ENCODE data around the gene LYRM7. TPM values are rescaled to one million over a fixed set of nuclear protein-coding genes. Genes with fewer than 3 reads are reported as not detected.

LYRM7 gene
- total RNA-seq, 5 donors from 2014 or later (not counting 1 experiment from before 2014, with no cell fraction given) = 7.5 to 17.0 (median 12.9) TPM

- Histone ChIP-seq H3K4me3 (ENCODE audit: control insufficient read depth in 1 of 2, extremely low read depth in 1 of 2, low read length in 1 of 2) (no peak overlapping the region), H3K36me3 (ENCODE audit: control insufficient read depth in 2 of 2, extremely low read depth in 1 of 2, insufficient read depth in 1 of 2, low read length in 1 of 2) (no peaks in the 10 kb centered on the region), H3K9me3 (no peaks in the 10 kb centered on the region), H3K4me1 (ENCODE audit: control insufficient read depth in 1 of 2, extremely low read depth in 1 of 2, insufficient read depth in 2 of 2, low read length in 2 of 2) (peaks cover 2 to 5% of the 10 kb centered on the region in 2 experiments), H3K27me3 (replicated peaks in 1 of 2; ENCODE audit: control insufficient read depth in 2 of 2, extremely low read depth in 1 of 2, insufficient read depth in 2 of 2, low read length in 1 of 2) (no peaks in the 10 kb centered on the region), H3K27ac (ENCODE audit: low read length) (no peak overlapping the region)
- H3K4me1 Mint-ChIP-seq = peaks cover 29 to 48% (median 38%) of the 10 kb centered on the region in 3 donors
- ChIA-PET POLR2A (interaction anchor here in 1 of 2 donors (0.9 kb wide), 1 partner anchor 22 kb away, joined by 3 read pairs; no protein-coding TSS in a partner anchor), CTCF (no interaction called here)
- DNase-seq (no peak), ATAC-seq (replicated peaks in 1 of 4) (no peak)
- H3K9me3 Mint-ChIP-seq = no peaks in the 10 kb centered on the region
- no peaks in the 10 kb centered on the region for H3K27me3 Mint-ChIP-seq
- WGBS (ENCODE audit: insufficient coverage) = no CpG with 5 or more reads among the region's 4 CpGs
- no peak overlapping the region for H3K27ac Mint-ChIP-seq
- no peak overlapping the region for H3K4me3 Mint-ChIP-seq
- peaks cover 5% of the 10 kb centered on the region for H3K36me3 Mint-ChIP-seq
These were observed 47.6 kb downstream of the LYRM7 start for GRCh38 chr5:131218392-131218791.

- Histone ChIP-seq H3K4me1 (ENCODE audit: control insufficient read depth in 1 of 2, extremely low read depth in 1 of 2, insufficient read depth in 2 of 2, low read length in 2 of 2) (peaks cover 5 to 13% of the 10 kb centered on the region in 2 experiments), H3K27me3 (replicated peaks in 1 of 2; ENCODE audit: control insufficient read depth in 2 of 2, extremely low read depth in 1 of 2, insufficient read depth in 2 of 2, low read length in 1 of 2) (no peaks in the 10 kb centered on the region), H3K4me3 (ENCODE audit: control insufficient read depth in 1 of 2, extremely low read depth in 1 of 2, low read length in 1 of 2) (no peak overlapping the region), H3K36me3 (ENCODE audit: control insufficient read depth in 2 of 2, extremely low read depth in 1 of 2, insufficient read depth in 1 of 2, low read length in 1 of 2) (no peaks in the 10 kb centered on the region), H3K27ac (ENCODE audit: low read length) (no peak overlapping the region), H3K9me3 (no peaks in the 10 kb centered on the region)
- no peak overlapping the region for H3K4me3 Mint-ChIP-seq
- H3K9me3 Mint-ChIP-seq = no peaks in the 10 kb centered on the region
- peaks cover 5% of the 10 kb centered on the region for H3K36me3 Mint-ChIP-seq
- no peaks in the 10 kb centered on the region for H3K27me3 Mint-ChIP-seq
- no CpG with 5 or more reads among the region's 7 CpGs for WGBS (ENCODE audit: insufficient coverage)
- no peak overlapping the region for H3K27ac Mint-ChIP-seq
- DNase-seq (no peak), ATAC-seq (replicated peaks in 1 of 4) (no peak)
- peaks cover 15 to 30% (median 23%) of the 10 kb centered on the region in 3 donors for H3K4me1 Mint-ChIP-seq
- CTCF ChIA-PET = interaction anchor here (0.7 to 1.0 kb wide), 2 partner anchors 11 to 169 kb away, joined by 3 to 4 read pairs; no protein-coding TSS in a partner anchor
- POLR2A ChIA-PET = interaction anchor here in 1 of 2 donors (1.4 kb wide), 1 partner anchor 11 kb away, joined by 5 read pairs; no protein-coding TSS in a partner anchor
These were observed 49.8 kb downstream of the LYRM7 start for GRCh38 chr5:131220566-131220965.

GRCh38 chr5:131221008-131221703, 50.4 kb downstream of the LYRM7 start:
- no peaks in the 10 kb centered on the region for H3K9me3 Mint-ChIP-seq
- ChIA-PET POLR2A (interaction anchor here (0.6 to 1.4 kb wide), 6 partner anchors 9 to 75 kb away, joined by 3 to 5 read pairs (median 3); no protein-coding TSS in a partner anchor), CTCF (interaction anchor here (0.7 to 1.0 kb wide), 3 partner anchors 12 to 173 kb away, joined by 3 to 4 read pairs (median 4); no protein-coding TSS in a partner anchor)
- peaks cover 10 to 30% (median 23%) of the 10 kb centered on the region in 3 donors for H3K4me1 Mint-ChIP-seq
- peaks cover 5% of the 10 kb centered on the region for H3K36me3 Mint-ChIP-seq
- Histone ChIP-seq H3K4me3 (ENCODE audit: control insufficient read depth in 1 of 2, extremely low read depth in 1 of 2, low read length in 1 of 2) (no peak overlapping the region), H3K9me3 (no peaks in the 10 kb centered on the region), H3K27me3 (replicated peaks in 1 of 2; ENCODE audit: control insufficient read depth in 2 of 2, extremely low read depth in 1 of 2, insufficient read depth in 2 of 2, low read length in 1 of 2) (no peaks in the 10 kb centered on the region), H3K27ac (ENCODE audit: low read length) (no peak overlapping the region), H3K4me1 (ENCODE audit: control insufficient read depth in 1 of 2, extremely low read depth in 1 of 2, insufficient read depth in 2 of 2, low read length in 2 of 2) (peaks cover 5 to 13% of the 10 kb centered on the region in 2 experiments), H3K36me3 (ENCODE audit: control insufficient read depth in 2 of 2, extremely low read depth in 1 of 2, insufficient read depth in 1 of 2, low read length in 1 of 2) (no peaks in the 10 kb centered on the region)
- no peaks in the 10 kb centered on the region for H3K27me3 Mint-ChIP-seq
- no peak overlapping the region for H3K4me3 Mint-ChIP-seq
- H3K27ac Mint-ChIP-seq = no peak overlapping the region
- no peak for ATAC-seq (replicated peaks in 1 of 4)
- WGBS (ENCODE audit: insufficient coverage) = 88% methylated on average over 6 of the region's 10 CpGs
- DNase-seq = no peak

- ChIA-PET CTCF (interaction anchor here (0.9 kb wide), 2 partner anchors 11 to 172 kb away, joined by 3 to 4 read pairs; no protein-coding TSS in a partner anchor), POLR2A (interaction anchor here (0.6 to 1.4 kb wide), 7 partner anchors 8 to 282 kb away, joined by 3 to 5 read pairs (median 3); no protein-coding TSS in a partner anchor)
- Mint-ChIP-seq H3K4me1 (peaks cover 10 to 28% (median 20%) of the 10 kb centered on the region in 3 donors), H3K27me3 (no peaks in the 10 kb centered on the region), H3K9me3 (no peaks in the 10 kb centered on the region), H3K4me3 (no peak overlapping the region), H3K36me3 (peaks cover 5% of the 10 kb centered on the region), H3K27ac (no peak overlapping the region)
- H3K36me3 ChIP-seq (ENCODE audit: control insufficient read depth in 2 of 2, extremely low read depth in 1 of 2, insufficient read depth in 1 of 2, low read length in 1 of 2) = no peaks in the 10 kb centered on the region
- no peak for DNase-seq
- no peak overlapping the region for H3K27ac ChIP-seq (ENCODE audit: low read length)
- peaks cover 5 to 13% of the 10 kb centered on the region in 2 experiments for H3K4me1 ChIP-seq (ENCODE audit: control insufficient read depth in 1 of 2, extremely low read depth in 1 of 2, insufficient read depth in 2 of 2, low read length in 2 of 2)
- no peaks in the 10 kb centered on the region for H3K27me3 ChIP-seq (replicated peaks in 1 of 2; ENCODE audit: control insufficient read depth in 2 of 2, extremely low read depth in 1 of 2, insufficient read depth in 2 of 2, low read length in 1 of 2)
- ATAC-seq (replicated peaks in 1 of 4) = no peak
- no peak overlapping the region for H3K4me3 ChIP-seq (ENCODE audit: control insufficient read depth in 1 of 2, extremely low read depth in 1 of 2, low read length in 1 of 2)
- no peaks in the 10 kb centered on the region for H3K9me3 ChIP-seq
These were observed 51.1 kb downstream of the LYRM7 start for GRCh38 chr5:131221888-131222287.

DNA sequence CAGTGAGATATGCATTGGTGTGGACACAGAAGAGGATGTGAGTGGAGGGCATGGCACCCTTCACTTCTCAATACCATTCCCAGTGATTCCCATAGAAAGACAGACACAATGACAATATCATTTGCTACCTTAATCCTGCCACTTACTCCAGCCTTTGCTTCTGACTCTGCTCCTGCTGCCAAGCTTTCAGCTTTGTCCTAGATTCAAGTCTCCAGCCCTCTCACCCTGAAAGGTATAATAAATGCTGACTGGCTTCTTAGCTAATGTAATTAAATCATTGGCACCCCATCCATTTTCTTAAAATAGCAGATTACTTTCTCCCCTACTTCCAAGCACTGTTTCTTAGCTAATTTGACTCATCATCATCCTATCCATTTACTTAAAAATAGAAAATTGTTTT, 52.0 kb downstream of the LYRM7 start:
- Histone ChIP-seq H3K27me3 (replicated peaks in 1 of 2; ENCODE audit: control insufficient read depth in 2 of 2, extremely low read depth in 1 of 2, insufficient read depth in 2 of 2, low read length in 1 of 2) (no peaks in the 10 kb centered on the region), H3K27ac (ENCODE audit: low read length) (no peak overlapping the region), H3K9me3 (no peaks in the 10 kb centered on the region), H3K4me3 (ENCODE audit: control insufficient read depth in 1 of 2, extremely low read depth in 1 of 2, low read length in 1 of 2) (no peak overlapping the region), H3K36me3 (ENCODE audit: control insufficient read depth in 2 of 2, extremely low read depth in 1 of 2, insufficient read depth in 1 of 2, low read length in 1 of 2) (no peaks in the 10 kb centered on the region), H3K4me1 (ENCODE audit: control insufficient read depth in 1 of 2, extremely low read depth in 1 of 2, insufficient read depth in 2 of 2, low read length in 2 of 2) (peaks cover 5 to 13% of the 10 kb centered on the region in 2 experiments)
- Mint-ChIP-seq H3K9me3 (no peaks in the 10 kb centered on the region), H3K27ac (no peak overlapping the region), H3K4me1 (peaks cover 9 to 24% (median 20%) of the 10 kb centered on the region in 3 donors), H3K27me3 (no peaks in the 10 kb centered on the region), H3K36me3 (peaks cover 5% of the 10 kb centered on the region), H3K4me3 (no peak overlapping the region)
- DNase-seq (no peak), ATAC-seq (replicated peaks in 1 of 4) (no peak)
- CTCF ChIA-PET = no interaction called here
- POLR2A ChIA-PET = interaction anchor here (0.6 to 0.7 kb wide), 2 partner anchors 35 to 843 kb away, joined by 3 read pairs; no protein-coding TSS in a partner anchor

- no peak overlapping the region for H3K27ac Mint-ChIP-seq
- no peak overlapping the region for H3K4me3 Mint-ChIP-seq
- Histone ChIP-seq H3K9me3 (no peaks in the 10 kb centered on the region), H3K27me3 (replicated peaks in 1 of 2; ENCODE audit: control insufficient read depth in 2 of 2, extremely low read depth in 1 of 2, insufficient read depth in 2 of 2, low read length in 1 of 2) (no peaks in the 10 kb centered on the region), H3K4me1 (ENCODE audit: control insufficient read depth in 1 of 2, extremely low read depth in 1 of 2, insufficient read depth in 2 of 2, low read length in 2 of 2) (peaks cover 5 to 13% of the 10 kb centered on the region in 2 experiments), H3K27ac (ENCODE audit: low read length) (peak overlapping the region; percentile 25), H3K36me3 (ENCODE audit: control insufficient read depth in 2 of 2, extremely low read depth in 1 of 2, insufficient read depth in 1 of 2, low read length in 1 of 2) (no peaks in the 10 kb centered on the region), H3K4me3 (ENCODE audit: control insufficient read depth in 1 of 2, extremely low read depth in 1 of 2, low read length in 1 of 2) (no peak overlapping the region)
- ChIA-PET POLR2A (interaction anchor here in 1 of 2 donors (0.6 to 1.0 kb wide), 3 partner anchors 14 to 35 kb away, joined by 3 to 4 read pairs (median 4); no protein-coding TSS in a partner anchor), CTCF (interaction anchor here (0.8 to 1.1 kb wide), 2 partner anchors 27 to 35 kb away, joined by 3 to 4 read pairs; no protein-coding TSS in a partner anchor)
- H3K36me3 Mint-ChIP-seq = peaks cover 5% of the 10 kb centered on the region
- ATAC-seq (replicated peaks in 1 of 4) = no peak
- peaks cover 0 to 23% (median 13%) of the 10 kb centered on the region in 3 donors for H3K4me1 Mint-ChIP-seq
- no peaks in the 10 kb centered on the region for H3K27me3 Mint-ChIP-seq
- WGBS (ENCODE audit: insufficient coverage) = 74% methylated on average over 2 of the region's 2 CpGs
- no peaks in the 10 kb centered on the region for H3K9me3 Mint-ChIP-seq
- DNase-seq = no peak
These were observed 53.1 kb downstream of the LYRM7 start for GRCh38 chr5:131223751-131224386.
